IPS-NIHi7 (cell line): ENCODE data around the gene TDRD12.
"Not testable (repeated sequence)": the region's sequence is repeated elsewhere in the genome, so short reads cannot be mapped to it uniquely, and the experiment has no call there.

Experiments used
- DNase-seq: peaks from one replicate; pipeline ENCODE4 v3.0.0; 2012; ENCODE audit warnings: mixed read lengths; ENCODE audit errors: extremely low spot score

TDRD12 gene

DNA sequence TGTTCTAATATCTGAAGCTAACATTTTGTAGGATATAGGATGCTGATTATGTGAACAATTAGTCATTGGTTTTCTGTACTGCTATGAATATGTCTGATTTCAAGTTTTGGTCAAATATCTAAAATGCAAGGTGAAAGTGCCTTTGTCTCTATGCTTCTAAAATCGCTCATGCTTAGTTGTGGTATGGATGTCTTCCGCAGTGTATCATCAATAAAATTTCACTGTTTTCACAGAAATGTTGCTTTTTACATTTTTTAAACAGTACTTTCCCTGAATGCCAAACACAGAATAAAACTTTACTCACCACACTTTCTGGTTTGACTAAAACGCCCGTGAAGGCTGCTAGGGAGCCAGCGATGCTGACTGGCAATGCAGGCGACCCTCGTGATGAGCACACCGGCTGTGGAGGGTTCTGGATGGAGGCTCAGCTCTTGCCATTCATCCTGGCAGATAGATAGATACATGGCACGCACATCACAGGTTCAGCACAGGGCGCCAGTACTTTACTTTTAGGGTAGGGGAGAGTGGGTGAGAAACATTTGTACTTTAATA, 109.9 kb downstream of the TDRD12 start:
- no peak for DNase-seq

- DNase-seq: no peak
Observed at GRCh38 chr19:32830231-32831014, 110.9 kb downstream of the TDRD12 start.

GRCh38 chr19:32831611-32832010, 112.0 kb downstream of the TDRD12 start:
- no peak for DNase-seq

DNA sequence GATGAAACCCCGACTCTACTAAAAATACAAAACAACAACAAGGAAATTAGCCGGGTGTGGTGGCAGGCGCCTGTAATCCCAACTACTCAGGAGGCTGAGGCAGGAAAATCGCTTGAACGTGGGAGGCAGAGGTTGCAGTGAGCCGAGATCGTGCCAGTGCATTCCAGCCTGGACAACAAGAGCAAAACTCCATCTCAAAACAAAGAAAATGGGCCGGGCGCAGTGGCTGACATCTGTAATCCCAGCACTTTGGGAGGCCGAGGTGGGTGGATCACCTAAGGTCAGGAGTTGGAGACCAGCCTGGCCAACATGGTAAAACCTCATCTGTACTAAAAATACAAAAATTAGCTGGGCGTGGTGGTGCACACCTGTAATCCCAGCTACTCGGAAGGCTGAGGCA, 112.5 kb downstream of the TDRD12 start:
- not testable (repeated sequence) for DNase-seq

- not testable (repeated sequence) for DNase-seq
Observed at GRCh38 chr19:32832825-32833224, 113.3 kb downstream of the TDRD12 start.

DNA sequence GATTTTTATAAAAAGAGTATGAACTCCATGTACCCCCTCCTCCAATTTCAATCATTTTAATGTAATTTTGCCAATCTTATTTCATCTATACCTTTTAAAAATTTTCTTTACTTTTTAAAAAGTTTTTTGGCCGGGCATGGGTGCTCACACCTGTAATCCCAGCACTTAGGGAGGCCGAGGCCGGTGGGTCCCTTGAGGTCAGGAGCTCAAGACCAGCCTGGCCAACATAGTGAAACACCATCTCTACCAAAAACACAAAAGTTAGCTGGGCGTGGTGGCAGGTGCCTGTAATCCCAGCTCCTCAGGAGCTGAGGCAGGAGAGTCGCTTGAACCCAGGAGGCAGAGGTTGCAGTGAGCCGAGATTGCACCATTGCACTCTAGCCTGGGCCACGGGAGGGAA, 113.8 kb downstream of the TDRD12 start:
- not testable (repeated sequence) for DNase-seq

DNA sequence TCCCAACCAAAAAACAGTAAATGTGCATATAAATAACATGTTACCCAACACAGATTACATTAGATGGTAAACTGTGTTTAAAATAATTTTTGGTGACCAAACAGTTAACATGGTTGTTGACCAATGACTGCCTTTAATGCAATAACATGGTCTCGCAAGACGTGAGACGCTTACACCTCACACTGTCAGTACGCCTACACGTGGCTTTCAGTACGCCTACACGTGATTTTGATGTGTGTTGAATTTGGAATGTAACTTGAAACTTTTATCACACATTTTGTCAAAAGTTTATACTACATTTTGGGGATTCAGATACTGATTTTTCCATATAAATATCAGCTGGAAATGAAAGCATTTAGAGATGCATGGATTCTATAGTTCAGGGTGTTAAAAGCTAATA, 118.0 kb downstream of the TDRD12 start:
- DNase-seq: no peak

DNA sequence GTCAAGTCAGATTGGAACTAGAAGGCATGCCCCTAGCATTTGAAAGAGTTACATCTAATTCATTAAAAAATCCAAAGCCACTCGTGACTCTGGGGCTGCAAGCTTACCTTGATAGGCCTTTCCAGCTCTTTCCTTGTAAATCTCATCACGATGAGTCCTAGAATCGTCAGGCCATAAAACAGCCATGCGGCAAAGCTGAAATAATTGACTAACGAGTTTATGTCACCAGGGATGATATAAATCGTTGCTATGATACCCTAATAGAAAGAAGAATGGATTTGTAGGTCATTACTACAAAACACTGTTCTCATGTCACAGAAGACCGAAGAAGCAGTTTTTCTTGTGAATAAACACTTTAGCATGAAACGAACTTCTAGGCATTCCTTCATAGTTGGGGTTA, 122.5 kb downstream of the TDRD12 start:
- no peak for DNase-seq

GRCh38 chr19:32843716-32844245, 124.2 kb downstream of the TDRD12 start:
- no peak for DNase-seq

DNA sequence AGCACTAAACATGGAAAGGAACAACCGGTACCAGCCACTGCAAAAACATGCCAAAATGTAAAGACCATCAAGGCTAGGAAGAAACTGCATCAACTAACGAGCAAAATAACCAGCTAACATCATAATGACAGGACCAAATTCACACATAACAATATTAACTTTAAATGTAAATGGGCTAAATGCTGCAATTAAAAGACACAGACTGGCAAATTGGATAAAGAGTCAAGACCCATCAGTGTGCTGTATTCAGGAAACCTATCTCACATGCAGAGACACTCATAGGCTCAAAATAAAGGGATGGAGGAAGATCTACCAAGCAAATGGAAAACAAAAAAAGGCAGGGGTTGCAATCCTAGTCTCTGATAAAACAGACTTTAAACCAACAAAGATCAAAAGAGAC, 128.5 kb downstream of the TDRD12 start:
- DNase-seq: not testable (repeated sequence)

DNA sequence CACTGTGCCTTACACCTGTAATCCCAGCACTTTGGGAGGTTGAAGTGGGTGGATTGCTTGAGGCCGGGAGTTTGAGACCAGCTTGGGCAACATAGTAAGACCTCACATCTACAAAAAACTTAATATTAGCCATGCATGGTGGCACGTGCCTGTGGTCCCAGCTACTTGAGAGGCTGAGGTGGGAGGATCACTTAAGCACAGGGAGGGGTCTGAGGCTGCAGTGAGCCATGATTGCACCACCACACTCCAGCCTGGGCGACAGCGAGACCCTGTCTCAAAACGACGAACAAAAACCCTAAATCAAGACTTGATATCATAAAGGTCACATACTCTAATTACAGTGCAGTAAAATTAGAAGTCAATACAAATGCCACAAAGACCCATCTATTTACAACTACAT, 132.6 kb downstream of the TDRD12 start:
- DNase-seq: no peak

- not testable (repeated sequence) for DNase-seq
Observed at GRCh38 chr19:32856818-32857217, 137.3 kb downstream of the TDRD12 start.

DNA sequence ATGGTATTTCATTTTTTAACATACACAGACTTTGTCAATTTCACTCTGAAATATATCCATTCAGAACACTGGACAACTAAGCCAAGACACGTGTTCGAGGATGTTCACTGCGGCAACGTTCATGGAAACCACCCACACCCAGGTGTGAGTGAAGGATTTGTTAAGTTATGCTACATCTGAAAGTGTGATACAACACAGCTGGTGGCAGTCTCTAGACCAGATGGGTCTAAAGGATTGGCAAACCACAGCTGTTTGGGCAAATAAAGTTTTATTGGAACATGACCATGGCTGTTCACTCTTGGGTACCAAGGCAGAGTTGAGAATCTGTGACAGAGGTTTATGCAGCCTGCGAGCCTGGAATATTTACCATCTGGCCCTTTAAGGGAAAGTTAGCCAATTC, 138.0 kb downstream of the TDRD12 start:
- DNase-seq: no peak

DNA sequence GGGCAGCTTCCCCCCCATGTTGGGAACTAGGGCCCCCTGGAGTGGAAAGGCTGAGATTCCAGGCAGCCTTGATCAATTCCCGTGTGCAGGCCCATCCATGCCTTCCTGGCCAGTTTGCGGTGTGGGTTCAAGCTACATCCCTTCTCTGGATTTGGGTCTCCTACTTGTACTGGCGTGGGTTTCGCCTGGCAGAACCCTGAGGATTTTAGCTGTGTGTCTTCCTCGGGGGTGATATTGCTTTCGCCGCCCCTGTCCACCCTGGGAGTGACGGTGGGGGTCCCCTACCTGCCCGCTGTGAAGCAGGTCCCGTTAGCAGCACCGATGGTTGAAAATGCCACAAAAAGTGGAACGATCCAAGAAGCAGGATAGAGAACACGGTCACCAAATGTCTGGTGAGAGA, 138.6 kb downstream of the TDRD12 start:
- DNase-seq: no peak

GRCh38 chr19:32858559-32858958, 139.0 kb downstream of the TDRD12 start:
- no peak for DNase-seq

DNA sequence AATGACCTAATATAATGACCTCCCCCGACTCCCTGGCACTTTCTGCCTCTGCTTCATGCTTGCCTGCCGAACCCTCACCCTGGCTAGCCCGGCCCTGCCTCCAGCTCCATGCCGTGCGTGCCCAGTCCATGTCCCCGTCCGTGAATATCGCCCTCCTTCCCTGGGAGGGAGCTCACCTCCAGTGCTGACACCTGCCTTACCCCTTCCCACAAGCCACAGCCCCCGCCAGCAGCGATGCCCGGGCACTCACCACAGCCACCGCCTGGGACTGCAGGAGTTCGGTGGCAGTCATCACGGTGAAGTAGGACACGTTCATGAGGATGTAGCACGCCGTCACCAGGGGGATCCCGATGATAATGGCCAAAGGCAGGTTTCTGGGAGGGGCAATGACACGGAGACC, 140.0 kb downstream of the TDRD12 start:
- no peak for DNase-seq

DNA sequence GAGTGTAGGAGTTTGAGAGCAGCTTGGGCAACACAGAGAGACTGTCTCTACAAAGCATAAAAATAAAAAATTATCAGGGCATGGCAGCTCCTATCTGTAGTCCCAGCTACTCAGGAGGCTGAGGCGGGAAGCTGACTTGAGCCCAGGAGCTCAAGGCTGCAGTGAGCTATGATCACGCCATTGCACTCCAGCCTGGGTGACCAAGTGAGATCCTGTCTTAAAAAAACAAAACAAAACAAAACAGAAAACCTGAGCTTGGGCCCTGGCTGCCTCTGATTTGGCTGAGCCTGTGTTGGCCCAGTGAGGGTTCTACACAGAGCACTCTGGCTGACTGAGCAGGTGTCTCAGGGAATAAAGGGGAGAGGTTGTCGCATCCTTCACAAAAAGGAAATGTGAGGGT, 142.0 kb downstream of the TDRD12 start:
- DNase-seq: no peak

DNA sequence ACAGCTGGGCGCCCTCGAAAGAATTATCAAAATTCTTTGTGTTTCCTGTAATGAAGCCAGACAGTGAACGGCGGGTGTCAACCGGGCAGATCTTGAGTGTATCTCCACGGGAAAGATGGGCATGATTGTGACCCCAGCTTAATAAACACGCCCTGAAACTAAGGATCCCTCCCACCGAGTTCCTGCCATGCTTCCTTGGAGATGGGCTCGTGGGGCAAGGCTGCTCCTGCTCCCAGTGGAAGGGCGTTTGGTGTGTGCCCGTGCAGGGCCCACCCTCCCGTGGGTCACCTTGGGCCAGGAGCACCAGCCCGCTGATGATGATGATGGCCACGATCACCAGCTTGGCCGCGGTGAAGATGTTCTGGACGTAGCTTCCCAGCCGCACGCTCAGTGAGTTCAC, 142.6 kb downstream of the TDRD12 start:
- DNase-seq: no peak

GRCh38 chr19:32862741-32863140, 143.2 kb downstream of the TDRD12 start:
- DNase-seq: no peak

DNA sequence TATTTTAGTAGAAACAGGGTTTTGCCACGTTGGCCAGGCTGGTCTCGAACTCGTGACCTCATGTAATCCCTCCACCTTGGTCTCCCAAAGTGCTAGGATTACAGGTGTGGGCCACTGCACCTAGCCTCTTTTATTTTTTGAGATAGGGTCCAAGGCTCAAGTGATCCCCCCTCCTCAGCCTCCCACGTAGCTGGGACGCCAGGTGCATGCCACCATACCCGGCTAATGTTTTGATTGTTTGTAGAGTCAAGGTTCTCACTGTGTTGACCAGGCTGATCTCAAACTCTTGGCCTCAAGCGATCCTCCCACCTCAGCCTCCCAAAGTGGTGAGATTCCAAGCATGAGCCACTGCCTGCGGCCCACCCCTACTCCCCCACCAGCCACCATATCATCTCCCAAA, 143.7 kb downstream of the TDRD12 start:
- no peak for DNase-seq

GRCh38 chr19:32863841-32864240, 144.3 kb downstream of the TDRD12 start:
- no peak for DNase-seq

- DNase-seq: no peak
Observed at GRCh38 chr19:32864318-32865007, 144.9 kb downstream of the TDRD12 start.

DNA sequence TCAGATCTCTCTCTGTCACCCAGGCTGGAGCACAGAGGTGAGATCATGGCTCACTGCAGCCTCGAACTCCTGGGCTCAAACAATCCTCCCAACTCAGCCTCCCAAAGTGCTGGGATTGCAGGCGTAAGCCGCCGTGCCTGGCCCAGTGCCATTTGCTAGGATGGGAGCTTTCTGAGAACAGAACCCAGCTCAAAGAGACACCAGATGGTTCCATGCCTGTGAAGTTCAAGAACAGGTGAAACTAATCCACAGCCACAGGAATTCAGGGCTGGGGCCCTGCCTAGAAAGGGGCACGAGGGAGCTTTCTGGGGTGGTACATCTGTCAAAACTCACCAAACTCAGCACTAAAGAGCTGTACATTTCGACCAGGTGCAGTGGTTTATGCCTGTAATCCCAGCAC, 145.8 kb downstream of the TDRD12 start:
- no peak for DNase-seq
